Mucosa of descending colon (tissue), 3 donors: ENCODE results near the gene IGHMBP2. TPM values are rescaled to one million over a fixed set of nuclear protein-coding genes. Genes with fewer than 3 reads are reported as not detected.

ENCODE experiments used
- ATAC-seq: fragments of 200-7000 bp; cut with Tn5 transposase; one replicate; pipeline ENCODE4 v1.9.1; 2020; ENCODE audit warnings: mild to moderate bottlenecking, moderate library complexity
- DNase-seq, 3 donors: peaks; one replicate each; pipeline ENCODE4 v3.0.0-alpha.2; 2020
- H3K36me3 ChIP-seq: fragments of 200-600 bp; one replicate; pipeline ENCODE4 v1.8.0; 2021; ENCODE audit warnings: low read depth, mild to moderate bottlenecking
- H3K4me1 ChIP-seq: fragments of 200-600 bp; one replicate; pipeline ENCODE4 v1.8.0; 2021; ENCODE audit warnings: low read depth, mild to moderate bottlenecking
- H3K4me3 ChIP-seq: fragments of 200-600 bp; one replicate; pipeline ENCODE4 v1.8.0; 2021; ENCODE audit warnings: mild to moderate bottlenecking
- H3K9me3 ChIP-seq: fragments of 200-600 bp; one replicate; pipeline ENCODE4 v1.8.0; 2021; ENCODE audit warnings: mild to moderate bottlenecking
- CTCF ChIP-seq: fragments of 200-600 bp; IDR thresholded peaks from one replicate; pipeline ENCODE4 v1.8.0; 2022; ENCODE audit warnings: antibody characterized with exemption, mild to moderate bottlenecking
- intact Hi-C, 2 donors: fragments of 100-400 bp; cut with DNase I in 1 of 2; cut with micrococcal nuclease in 1 of 2; formaldehyde crosslinking; loops; one replicate each; pipeline versions ENCODE4 v1.11.0 to v1.11.1; 2022; cut with DNase I, micrococcal nuclease
- total RNA-seq, 3 donors: library from RNA; stranded (reverse); fragmentation: NEBNext Ultra II Directional in 2 of 3; extraction: Animal tissue kit (Norgen Biotek cat#: 25700) in 2 of 3; gene quantifications; one replicate each; pipeline versions ENCODE4 v1.2.1 to v1.2.4, GENCODE V29; 2021 to 2023
- donor health status: DM: no; HTN: no; CAD: no; lungs with moderate emphysema.
- donor health status: DM: no; HTN: no; CAD: no.
- donor health status: DM: no; HTN: yes; CAD: no.

The IGHMBP2 gene
- total RNA-seq, 3 donors from 2014 or later: 19.7 to 44.7 (median 25.8) TPM

GRCh38 chr11:68933605-68934320 lies 30.1 kb downstream of the IGHMBP2 start:
- no peak for ATAC-seq
- DNase-seq: no peak
- intact Hi-C loops: no loop called here
- H3K9me3 ChIP-seq: no peaks in the 10 kb centered on the region
- no peaks in the 10 kb centered on the region for H3K4me1 ChIP-seq
- no peak overlapping the region for H3K4me3 ChIP-seq
- TF ChIP-seq CTCF: no peak
- H3K36me3 ChIP-seq: no peaks in the 10 kb centered on the region

GRCh38 chr11:68934321-68934645 lies 30.6 kb downstream of the IGHMBP2 start:
- TF ChIP-seq CTCF: no peak
- no peak overlapping the region for H3K4me3 ChIP-seq
- H3K9me3 ChIP-seq: no peaks in the 10 kb centered on the region
- H3K4me1 ChIP-seq: no peaks in the 10 kb centered on the region
- no peak for DNase-seq
- H3K36me3 ChIP-seq: no peaks in the 10 kb centered on the region
- no peak for ATAC-seq
- intact Hi-C loops: no loop called here

GRCh38 chr11:68934666-68935065 lies 31.0 kb downstream of the IGHMBP2 start:
- intact Hi-C loops: no loop called here
- H3K9me3 ChIP-seq: no peaks in the 10 kb centered on the region
- no peaks in the 10 kb centered on the region for H3K4me1 ChIP-seq
- H3K4me3 ChIP-seq: no peak overlapping the region
- no peak for ATAC-seq
- H3K36me3 ChIP-seq: no peaks in the 10 kb centered on the region
- no peak for TF ChIP-seq CTCF
- no peak for DNase-seq

GRCh38 chr11:68935066-68935465 lies 31.4 kb downstream of the IGHMBP2 start:
- no peaks in the 10 kb centered on the region for H3K36me3 ChIP-seq
- ATAC-seq: no peak
- H3K9me3 ChIP-seq: no peaks in the 10 kb centered on the region
- DNase-seq: no peak
- H3K4me1 ChIP-seq: no peaks in the 10 kb centered on the region
- intact Hi-C loops: no loop called here
- no peak overlapping the region for H3K4me3 ChIP-seq
- TF ChIP-seq CTCF: no peak

GRCh38 chr11:68935516-68936357 lies 32.0 kb downstream of the IGHMBP2 start:
- H3K4me3 ChIP-seq: no peak overlapping the region
- no peaks in the 10 kb centered on the region for H3K36me3 ChIP-seq

More at GRCh38 chr11:68935516-68936357, 32.0 kb downstream of the IGHMBP2 start:
- TF ChIP-seq CTCF: no peak
- Histone ChIP-seq H3K4me1 (no peaks in the 10 kb centered on the region), H3K9me3 (no peaks in the 10 kb centered on the region)
- ATAC-seq (no peak), DNase-seq (no peak)
- intact Hi-C loops: no loop called here
